HL-60/S4 treated with retinoic acid at 250 ng/mL for 4 days and 3 days (cell line): Measurements from ENCODE around the gene BRPF3.

Experiments used
- in situ Hi-C: fragments of 300-500 bp; cut with MboI; formaldehyde crosslinking; loops from 2 replicates; pipeline ENCODE4 v1.7.0; 2022; ENCODE audit warnings: low sequenced_read_pairs

Gene BRPF3

DNA sequence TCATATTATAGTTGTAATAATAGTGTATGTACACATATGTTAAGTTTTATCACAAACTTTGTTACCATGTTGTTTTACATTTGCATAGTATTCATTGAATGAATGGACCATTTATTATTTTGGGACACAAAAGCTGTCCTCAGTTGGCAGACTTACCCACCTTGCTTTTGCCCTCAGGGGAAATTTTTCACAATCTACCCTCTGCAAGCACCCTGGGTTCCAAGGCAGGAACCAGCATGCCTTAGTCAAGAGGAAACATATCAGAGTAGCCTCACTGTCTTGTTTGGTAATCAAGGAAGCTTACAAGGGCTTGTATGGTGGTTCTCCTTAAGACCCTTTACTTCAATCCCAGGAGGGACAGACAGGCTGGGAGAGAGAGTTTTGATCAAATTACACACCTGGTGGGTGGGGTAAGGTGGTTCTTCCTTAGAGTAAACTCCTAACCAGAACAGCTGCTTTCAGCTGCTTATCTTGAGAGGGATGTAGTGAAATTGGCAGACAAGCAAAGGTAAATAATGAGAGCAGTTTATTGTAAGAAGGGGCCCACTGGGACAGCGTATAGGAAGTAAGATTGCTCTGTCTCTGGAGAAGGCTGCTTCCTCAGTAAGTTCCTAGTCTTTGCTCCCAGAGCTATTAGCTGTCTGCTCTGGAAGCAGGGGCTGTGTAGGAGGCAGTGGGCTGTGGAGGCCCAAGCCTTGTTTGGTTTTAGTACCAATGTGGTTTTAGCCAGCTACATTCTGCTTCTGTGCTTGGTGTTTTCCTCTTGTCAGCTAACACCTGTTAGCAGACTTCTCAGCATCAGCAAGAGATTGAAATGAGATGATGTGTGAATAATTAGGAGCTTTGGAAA lies 31.1 kb downstream of the BRPF3 start:
- in situ Hi-C loops, result no loop called here

DNA sequence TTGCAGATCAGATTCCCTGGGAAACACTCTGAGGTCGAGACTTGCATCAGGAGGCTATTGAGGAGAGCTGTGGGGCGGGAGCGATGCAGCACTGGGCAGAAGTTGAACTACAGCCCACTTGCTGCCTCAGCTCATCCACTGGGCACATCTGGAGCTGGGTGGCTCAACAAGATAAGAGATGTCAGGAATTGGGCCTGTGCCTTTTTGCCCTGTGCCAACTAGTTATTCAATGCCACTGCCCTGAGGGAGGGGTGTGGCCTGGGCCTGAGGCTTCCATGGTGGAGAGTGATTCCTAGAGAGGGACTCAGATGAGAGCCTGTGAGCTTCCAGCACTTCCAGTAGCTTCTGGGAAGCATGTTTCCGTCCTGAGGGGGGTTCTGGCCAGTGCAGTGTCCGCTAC lies 32.7 kb downstream of the BRPF3 start:
- in situ Hi-C loops, result no loop called here

DNA sequence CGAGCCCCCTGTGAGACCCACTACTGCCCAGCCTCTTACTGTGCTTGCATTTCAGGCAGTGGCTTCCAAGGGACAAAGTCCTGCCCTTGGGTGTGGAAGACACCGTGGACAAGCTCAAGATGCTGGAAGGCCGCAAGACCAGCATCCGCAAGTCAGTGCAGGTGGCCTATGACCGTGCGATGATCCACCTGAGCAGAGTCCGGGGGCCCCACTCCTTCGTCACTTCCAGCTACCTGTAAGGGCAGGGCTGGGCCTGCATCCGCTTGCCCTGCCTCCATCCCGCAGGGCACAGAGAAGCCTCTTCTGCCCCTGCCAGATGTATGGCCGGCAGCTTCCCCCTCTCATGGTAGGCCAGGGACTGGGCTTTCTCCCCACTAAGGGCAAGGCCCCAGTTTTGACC lies 33.8 kb downstream of the BRPF3 start:
- in situ Hi-C loops, result no loop called here

DNA sequence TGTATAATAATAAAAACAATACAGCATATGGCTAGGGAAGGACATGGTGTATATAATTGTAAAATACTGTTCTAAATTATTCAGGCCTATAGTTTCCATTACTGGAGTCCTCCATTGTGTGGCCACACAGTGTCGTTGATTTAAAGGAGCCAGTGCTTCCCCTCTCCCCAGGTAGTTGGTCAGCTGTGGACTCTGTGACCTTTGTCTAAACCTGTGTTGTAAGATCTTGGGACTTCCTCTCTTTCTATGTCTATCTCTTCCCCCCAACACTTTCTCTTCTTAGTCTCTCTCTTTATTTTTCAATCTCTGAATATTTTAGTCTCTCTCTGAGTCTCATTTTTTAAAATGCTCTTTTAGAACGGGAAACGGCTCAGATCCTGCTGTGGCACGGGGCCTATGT lies 35.6 kb downstream of the BRPF3 start:
- in situ Hi-C loops, result no loop called here

DNA sequence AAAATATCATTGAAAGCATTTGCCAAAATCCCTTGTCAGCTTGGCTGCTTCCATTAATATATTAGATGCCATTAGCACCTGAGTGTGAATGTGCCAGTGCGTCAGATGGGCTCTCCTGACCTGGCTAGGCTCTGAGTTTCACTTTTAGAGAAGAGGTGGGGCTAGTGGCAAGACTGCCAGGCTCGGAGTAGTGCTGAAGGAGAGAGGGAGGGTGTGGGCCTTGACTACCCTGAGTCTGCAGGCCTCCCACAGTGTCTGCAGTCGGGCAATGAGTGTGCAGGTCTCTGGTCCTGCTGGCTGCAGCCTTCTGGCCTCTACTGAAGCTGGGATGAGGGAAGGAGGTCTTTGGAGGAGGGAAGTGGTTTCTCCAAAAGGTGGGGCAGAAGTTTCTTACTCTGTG lies 38.8 kb downstream of the BRPF3 start:
- in situ Hi-C loops, result no loop called here

DNA sequence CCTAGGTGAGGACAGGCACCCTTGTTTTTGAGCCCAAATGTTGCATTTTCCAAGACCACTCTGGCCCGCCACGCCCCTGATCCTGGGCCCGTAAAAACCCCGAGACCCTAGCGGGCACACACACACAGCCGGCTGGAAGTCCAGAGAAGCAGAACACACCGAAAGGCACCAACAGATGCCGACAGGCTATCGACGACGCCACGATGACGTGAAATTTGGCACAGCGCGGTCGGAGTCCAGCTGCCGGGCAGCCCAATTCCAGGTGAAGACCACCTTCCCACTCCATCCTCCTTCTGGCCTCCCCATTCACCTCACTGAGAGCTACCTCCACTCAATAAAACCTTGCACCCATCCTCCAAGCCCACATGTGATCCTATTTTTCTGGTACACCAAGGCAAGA lies 39.3 kb downstream of the BRPF3 start:
- in situ Hi-C loops, result no loop called here

DNA sequence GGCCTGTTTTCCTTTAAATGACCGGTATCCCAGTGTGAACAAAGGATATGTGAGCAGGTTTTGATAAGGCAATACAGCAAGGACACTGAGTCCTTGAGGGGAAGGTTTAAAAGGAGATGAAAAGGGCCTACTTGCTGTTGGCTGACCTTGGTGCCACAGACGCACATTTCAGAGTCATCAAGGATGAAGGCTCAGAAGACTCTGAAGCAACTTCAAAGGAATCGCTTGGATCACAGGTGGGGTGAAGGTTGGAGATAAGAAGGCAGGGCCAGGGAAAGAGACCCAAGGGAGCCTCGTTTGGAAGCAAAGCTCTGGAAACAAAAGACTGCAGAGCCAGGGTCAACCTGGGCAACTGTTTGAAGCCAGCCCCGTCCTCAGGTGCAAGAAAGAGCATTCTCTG lies 43.2 kb downstream of the BRPF3 start:
- in situ Hi-C loops, result no loop called here

DNA sequence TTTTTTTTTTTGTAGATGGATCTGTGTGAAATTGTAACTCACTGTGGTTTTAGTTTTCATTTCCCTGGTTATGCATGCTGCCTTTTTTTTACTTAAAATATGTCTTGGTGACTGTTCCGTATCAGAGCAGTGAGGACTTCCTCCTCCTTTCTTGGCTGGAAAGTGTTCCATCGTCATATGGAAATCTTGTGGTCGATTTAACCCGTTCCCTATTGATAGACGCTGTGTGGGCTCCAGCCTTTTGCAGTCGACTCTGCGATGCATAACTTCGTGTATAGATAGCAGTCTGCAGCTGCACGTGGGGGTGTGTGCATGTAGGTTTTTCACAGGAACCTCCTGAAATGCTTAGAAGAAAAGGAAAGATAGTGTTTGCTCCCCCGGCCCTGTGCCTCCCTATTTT lies 45.2 kb downstream of the BRPF3 start:
- in situ Hi-C loops, result no loop called here

DNA sequence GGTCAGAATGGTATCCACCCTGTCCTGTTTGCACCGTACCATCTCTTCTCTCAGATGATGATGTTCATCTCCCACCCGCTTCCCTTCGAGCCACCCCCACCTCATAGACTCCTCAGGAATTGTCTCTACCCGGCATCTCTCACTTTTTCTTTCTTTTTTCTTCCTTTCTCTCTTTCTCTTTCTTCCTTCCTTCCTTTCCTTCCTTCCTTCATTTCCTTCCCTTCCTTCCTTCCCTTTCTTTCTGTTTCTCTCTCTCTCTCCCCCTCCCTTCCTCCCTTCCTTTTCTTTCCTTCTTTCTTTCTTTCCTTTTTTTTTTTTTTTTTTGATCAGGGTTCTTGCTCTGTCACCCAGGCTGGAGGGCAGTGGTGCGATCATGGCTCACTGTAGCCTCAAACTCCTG lies 45.6 kb downstream of the BRPF3 start:
- in situ Hi-C loops, result no loop called here

DNA sequence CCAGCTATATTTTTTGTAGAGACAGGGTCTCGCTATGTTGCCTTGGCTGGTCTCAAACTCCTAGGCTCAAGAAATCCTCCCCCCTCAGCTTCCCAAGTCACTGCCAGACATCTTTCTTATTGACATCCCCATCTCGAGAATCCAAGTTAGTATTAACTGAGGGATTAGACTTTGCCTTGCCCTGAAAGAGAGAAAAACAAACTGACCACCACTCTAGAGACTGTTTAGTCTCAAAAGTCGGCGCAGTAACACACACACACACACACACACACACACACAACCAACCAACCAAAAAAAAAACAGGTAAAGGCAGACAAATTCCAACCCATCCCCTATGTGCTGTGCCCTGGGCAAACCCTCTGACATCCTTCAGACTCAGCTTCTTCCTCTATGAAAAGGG lies 46.1 kb downstream of the BRPF3 start:
- in situ Hi-C loops, result no loop called here

DNA sequence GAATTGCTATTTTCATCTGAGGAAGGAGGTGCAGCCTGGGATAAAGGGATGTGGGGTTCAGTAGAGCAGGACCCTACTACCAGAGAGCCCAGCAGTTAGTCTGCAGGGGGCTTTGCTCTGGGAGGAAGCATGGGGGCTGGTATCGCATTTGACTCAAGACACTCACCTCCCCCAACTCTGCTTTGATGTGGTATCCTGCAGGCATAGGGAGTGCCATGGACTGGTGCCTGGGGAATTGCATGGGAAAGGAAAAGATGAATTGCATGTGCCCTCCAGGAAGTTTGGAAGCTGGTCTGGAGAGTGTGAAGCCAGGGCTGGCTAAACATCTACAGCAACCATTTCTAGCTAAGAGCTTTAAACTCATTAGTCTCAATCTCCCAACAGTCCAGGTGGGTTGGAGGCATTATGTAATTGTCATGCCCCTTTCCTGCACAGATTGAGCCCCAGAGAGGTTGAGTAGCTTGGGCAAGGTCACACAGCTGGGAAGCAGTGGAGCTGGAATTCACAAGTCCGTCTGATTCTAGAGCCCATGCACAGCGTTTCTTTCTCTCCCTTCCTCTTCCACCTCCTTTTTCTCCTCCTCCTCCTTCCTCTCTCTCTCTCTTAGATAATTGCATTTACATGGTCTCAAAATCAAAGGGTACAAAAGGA lies 47.1 kb downstream of the BRPF3 start:
- in situ Hi-C loops, result no loop called here

DNA sequence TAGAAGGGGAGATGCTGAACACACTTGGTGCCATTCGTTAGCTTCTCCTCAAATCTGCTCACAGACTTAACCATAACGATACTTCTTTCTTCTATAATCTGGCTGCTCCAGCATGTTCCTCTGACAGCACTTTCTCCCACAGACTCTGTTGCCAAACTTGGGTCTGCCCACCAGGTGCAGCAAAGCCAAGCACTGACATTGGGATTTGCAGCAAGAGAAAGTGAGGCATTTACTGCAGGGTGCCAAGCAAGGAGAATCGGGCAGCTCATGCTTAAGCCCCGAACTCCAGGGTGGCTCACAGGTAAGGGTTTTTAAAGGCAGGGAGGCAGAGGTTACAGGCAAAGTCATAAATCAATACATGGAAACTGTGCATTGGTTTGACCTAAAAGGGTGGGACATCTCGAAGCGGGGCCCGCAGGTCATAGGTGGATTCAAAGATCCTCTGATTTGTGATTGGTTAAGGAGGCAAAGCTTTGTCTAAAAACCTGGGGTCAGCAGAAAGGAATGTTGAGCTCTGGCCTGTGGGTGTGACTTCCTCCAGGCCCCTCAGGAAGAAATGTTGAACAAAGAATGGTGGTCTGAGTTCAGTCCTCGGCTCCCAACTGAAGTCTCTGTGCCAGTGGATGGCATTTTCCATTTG lies 48.2 kb downstream of the BRPF3 start:
- in situ Hi-C loops, result no loop called here

DNA sequence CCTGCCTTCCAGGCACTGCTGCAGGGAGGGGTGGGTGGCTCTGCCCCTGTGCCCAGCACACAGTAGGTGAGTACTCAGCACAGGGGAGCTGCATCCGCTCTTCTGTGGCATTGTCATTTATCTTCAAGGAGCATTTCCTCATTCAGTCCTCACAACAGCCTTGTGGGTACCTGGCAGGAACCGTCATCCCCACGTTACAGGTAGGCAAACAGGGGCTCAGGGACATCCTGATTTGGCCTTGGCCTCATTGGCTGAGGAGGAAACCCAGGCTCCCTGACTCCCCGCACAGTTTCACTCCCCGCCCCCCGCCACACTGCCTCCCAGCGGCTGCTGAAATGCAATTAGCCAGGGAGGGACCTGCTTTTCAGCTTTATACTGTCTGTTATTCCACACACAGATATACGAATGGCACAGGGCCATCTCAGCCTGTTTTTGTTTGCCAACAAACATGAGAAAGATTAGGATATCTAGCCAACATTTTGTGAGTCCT lies 49.1 kb downstream of the BRPF3 start:
- in situ Hi-C loops, result no loop called here

DNA sequence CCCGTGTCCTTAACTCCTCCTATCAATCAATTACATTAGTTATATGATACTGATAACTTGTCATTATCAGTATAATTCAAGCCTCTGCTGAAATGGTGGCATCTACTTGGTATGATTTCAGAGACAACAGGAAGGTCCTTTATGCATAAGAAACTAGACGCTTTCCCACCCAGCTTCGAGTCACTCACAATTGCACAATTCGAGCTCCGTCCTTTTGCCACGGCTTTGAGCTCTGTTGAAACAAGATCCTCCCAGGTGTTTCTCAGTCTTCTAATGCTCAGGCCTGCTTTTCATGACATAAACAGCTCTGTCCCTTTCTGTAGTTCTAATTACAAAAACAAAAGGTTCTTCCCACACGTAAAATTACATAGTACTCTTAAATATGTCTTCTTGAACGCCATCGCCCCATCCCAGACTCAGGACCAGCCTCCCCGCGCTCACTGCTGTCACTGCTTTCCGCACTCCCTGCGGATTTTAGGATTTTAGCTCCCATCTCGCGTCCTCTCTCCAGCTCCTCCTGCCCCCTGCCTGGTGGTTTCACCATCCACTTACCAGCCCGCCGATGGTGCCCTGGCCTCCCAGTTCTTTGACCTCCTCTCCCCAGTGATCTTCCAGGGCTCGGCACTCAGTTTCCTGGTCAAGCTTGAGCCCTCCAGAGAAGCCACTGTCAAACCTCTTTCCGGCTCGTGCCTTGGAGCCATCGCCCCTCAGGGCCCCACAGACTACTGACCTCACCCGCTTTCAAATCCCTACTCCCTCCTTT lies 50.1 kb downstream of the BRPF3 start:
- in situ Hi-C loops, result no loop called here

DNA sequence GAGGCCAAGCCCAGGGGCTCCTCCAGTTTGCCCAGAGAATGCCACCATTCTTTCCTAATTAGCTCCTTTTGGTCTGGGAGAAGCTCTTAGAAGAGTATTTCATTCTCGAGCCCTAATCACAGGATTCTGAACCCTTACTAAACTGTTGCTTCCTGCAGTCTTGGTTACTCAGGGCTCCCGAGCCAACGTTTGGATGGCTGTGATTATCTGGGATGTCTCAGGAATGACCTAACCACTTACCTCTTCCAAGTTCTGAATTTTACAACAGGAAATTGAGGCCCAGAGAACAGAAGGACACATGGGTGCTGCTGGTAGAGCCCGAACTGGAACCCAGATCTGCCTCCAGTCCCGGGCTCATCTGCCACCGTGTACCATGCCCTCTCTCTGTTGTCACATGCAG lies 51.1 kb downstream of the BRPF3 start:
- in situ Hi-C loops, result no loop called here

DNA sequence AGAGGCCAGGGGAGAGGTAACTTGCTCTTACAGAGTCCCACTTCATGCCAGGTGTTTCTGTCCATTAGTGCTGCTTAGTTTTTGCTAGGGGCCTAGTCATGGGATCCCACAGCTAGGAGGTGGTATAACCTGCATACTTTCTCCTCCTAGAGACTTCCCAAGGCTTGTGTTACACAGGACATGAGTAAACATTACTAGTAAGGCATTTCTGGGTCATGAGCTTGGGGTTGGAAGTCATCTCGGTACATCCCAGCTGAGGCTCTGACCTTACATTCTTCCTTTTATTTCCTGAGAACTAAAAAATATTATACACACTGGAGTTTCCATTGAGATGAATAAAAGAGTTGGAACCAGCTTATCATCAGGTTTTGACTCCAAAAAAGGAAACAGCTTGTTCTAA lies 52.4 kb downstream of the BRPF3 start:
- in situ Hi-C loops, result no loop called here

DNA sequence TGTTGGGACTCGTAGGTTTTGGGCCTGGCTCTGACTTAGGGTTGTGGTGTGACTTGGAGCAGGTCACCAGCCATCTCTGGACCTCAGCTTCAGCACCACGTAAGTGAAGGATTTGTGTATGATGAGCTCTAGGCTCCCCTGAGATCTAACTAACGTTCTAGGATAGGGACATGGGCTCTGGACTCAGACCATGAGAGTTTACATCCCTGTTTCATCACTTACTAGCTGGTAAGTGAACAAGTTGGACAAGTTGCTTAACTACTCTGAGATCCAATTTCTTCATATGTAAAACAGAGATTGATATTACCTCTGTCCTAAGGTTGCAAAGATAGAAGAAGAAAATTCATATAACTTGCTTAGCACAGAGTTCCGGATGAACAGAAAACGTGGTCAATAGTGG lies 53.0 kb downstream of the BRPF3 start:
- in situ Hi-C loops, result no loop called here

DNA sequence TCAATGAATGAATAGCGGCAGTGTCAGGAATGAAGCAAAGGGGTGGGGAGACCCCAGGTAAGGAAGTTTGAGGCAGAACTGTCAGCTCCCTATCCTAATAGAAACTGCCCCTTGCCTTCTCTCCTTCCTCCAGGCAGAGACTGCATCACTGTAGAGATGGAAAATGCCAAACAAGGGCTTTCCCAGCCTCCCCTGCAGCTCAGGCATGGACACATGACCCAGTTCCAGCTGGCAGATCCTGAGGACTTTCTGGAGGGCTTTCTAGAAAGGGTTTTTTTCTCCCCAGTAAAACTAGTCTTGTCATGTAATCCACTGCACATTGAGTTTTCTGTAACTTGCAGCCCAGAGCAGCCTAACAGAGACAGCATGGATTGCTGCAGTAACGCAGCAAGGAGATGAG lies 55.5 kb downstream of the BRPF3 start:
- in situ Hi-C loops, result no loop called here

DNA sequence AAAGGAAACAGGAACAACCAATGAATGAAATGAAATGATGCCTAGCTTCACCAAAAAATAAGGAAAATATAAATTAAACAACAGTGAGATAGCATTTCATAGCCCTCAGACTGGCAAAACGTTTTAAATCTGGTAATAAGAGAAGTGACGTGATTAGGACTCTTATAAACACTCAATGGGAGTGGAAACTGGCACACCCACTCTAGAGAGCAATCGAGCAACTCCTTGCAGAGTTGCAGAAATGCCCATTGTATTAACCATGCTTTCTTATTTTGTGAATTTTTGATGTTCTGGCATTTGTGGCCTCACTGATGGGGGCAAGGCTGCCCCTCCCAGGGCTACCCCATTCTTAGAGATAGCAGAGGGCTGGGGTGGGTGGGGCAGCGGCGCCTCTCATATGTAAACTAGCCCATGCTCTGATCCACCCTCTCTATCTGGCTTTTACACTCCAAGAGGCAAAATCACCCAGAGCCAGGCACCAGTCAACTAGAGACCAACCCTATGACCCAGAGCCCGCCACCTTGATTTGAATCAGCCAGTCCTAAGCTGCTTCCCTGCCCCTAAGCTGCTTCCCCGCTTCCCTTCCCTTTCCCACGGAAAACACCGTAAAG lies 67.0 kb downstream of the BRPF3 start:
- in situ Hi-C loops, result no loop called here

DNA sequence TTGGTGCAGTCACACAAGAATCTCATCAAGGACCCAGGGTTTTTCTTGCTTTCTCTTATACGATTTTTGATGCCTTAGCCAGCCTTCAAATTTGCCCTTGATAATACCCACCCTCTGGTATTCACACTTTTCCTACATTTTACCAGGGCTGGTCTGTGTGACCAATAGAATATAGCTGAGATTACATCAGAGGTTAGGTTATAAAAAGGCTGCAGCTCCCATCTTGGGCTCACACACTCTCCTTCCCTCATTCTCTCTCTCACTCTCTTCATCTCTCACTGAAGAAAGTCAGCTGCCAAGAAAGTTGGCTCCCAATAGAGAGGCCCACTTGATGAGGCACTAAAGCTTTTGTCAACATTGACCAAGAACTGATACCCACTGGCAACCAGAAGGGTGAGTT lies 69.2 kb downstream of the BRPF3 start:
- in situ Hi-C loops, result no loop called here
